K562 (cell line): ENCODE measurements around the gene AKAP6. TPM values are rescaled to one million over a fixed set of nuclear protein-coding genes. Genes with fewer than 3 reads are reported as not detected.

Experiments used
- ATAC-seq: fragments of 200-7000 bp; cut with Tn5 transposase; 3 replicates; pipeline ENCODE4 v1.9.1; 2020; ENCODE audit warnings: moderate library complexity
- BruUV-seq: library from RNA; stranded (reverse); fragments of 400-500 nt; replicated peaks from 2 replicates; lab custom pipeline; 2021; lab: Mats Ljungman, UMichigan
- CTCF ChIA-PET: fragments of 300-600 bp; formaldehyde crosslinking; extraction: SDS; loops from one replicate; lab custom pipeline; 2021; ENCODE audit warnings: low intra/inter-chr PET ratio; lab: Yijun Ruan, JAX
- POLR2A ChIA-PET: fragments of 300-600, 350-650 bp; sonication (Branson Sonifier 250); formaldehyde crosslinking; extraction: SDS; loops from one replicate; lab custom pipeline; 2021; ENCODE audit warnings: antibody characterized with exemption, inconsistent platforms; lab: Yijun Ruan, JAX
- DNase-seq, 4 experiments: peaks; one replicate each; pipeline versions ENCODE4 v3.0.0 to v3.0.0-alpha.2; 2011 to 2018; ENCODE audit warnings: low spot score in 3 of 4, mixed read lengths in 3 of 4; ENCODE audit errors: extremely low read depth in 1 of 4
- FAIRE-seq: peaks from 2 replicates; lab custom pipeline; 2011; peaks lifted over from hg19 to GRCh38; lab: Jason Lieb, UNC
- H2AFZ ChIP-seq: 2 replicates; pipeline ENCODE4 v1.6.0; 2011; ENCODE audit warnings: low read depth, low read length, control low read depth, inconsistent platforms
- H3K27ac ChIP-seq: fragments of 200-600 bp; 3 replicates; pipeline ENCODE4 v1.8.0; 2011; ENCODE audit warnings: low read depth, mild to moderate bottlenecking, control low read depth, inconsistent platforms, low read length, moderate library complexity, mixed read lengths; ENCODE audit errors: extremely low read depth
- H3K27me3 ChIP-seq, 2 experiments: fragments of 300-600 bp in 1 of 2; 2 replicates in 1 of 2; 3 replicates in 1 of 2; pipeline versions ENCODE4 v1.6.0 to v1.8.0; 2011; ENCODE audit warnings: inconsistent platforms in 2 of 2, low read length in 2 of 2, mild to moderate bottlenecking in 1 of 2, mixed read lengths in 1 of 2, moderate library complexity in 1 of 2; ENCODE audit not compliant: control insufficient read depth in 2 of 2, insufficient read depth in 2 of 2
- H3K36me3 ChIP-seq: fragments of 300-600 bp; 3 replicates; pipeline ENCODE4 v1.8.0; 2011; ENCODE audit warnings: mild to moderate bottlenecking, low read length, inconsistent platforms; ENCODE audit not compliant: control insufficient read depth, insufficient read depth
- H3K4me1 ChIP-seq, 2 experiments: fragments of 200-600 bp in 1 of 2; replicated peaks in 1 of 2; 2 replicates in 1 of 2; 3 replicates in 1 of 2; pipeline versions ENCODE4 v1.5.1 to v1.8.0; 2011; ENCODE audit warnings: inconsistent platforms in 2 of 2, low read length in 2 of 2, mild to moderate bottlenecking in 1 of 2, mixed read lengths in 1 of 2, moderate library complexity in 1 of 2; ENCODE audit not compliant: control insufficient read depth in 2 of 2, insufficient read depth in 2 of 2
- H3K4me2 ChIP-seq: 2 replicates; pipeline ENCODE4 v1.6.1; 2011; ENCODE audit warnings: low read length, control low read depth, inconsistent platforms, mixed read lengths; ENCODE audit not compliant: insufficient read depth
- H3K4me3 ChIP-seq: fragments of 200-600 bp; sonication (generic), shearing (Covaris generic); 2 replicates; pipeline ENCODE4 v1.5.1; 2016; ENCODE audit warnings: control low read depth, inconsistent platforms
- H3K79me2 ChIP-seq: fragments of 200-600 bp; 3 replicates; pipeline ENCODE4 v1.8.0; 2011; ENCODE audit warnings: low read length, inconsistent platforms; ENCODE audit not compliant: control insufficient read depth, insufficient read depth
- H3K9ac ChIP-seq, 2 experiments: 2 replicates each; pipeline versions ENCODE4 v1.6.0 to v1.6.1; 2011; ENCODE audit warnings: low read depth in 2 of 2, low read length in 2 of 2, control low read depth in 1 of 2, inconsistent platforms in 1 of 2, mild to moderate bottlenecking in 1 of 2, mixed read lengths in 1 of 2; ENCODE audit not compliant: insufficient read depth in 1 of 2
- H3K9me1 ChIP-seq: one replicate; pipeline ENCODE4 v1.6.0; 2011; ENCODE audit warnings: inconsistent platforms, mild to moderate bottlenecking, low read length, moderate library complexity; ENCODE audit not compliant: control insufficient read depth, insufficient read depth
- H3K9me3 ChIP-seq: replicated peaks from 2 replicates; pipeline ENCODE4 v1.5.1; 2011; ENCODE audit warnings: low read depth, low read length, inconsistent platforms; ENCODE audit not compliant: control insufficient read depth, insufficient read depth
- H4K20me1 ChIP-seq: replicated peaks from 2 replicates; pipeline ENCODE4 v1.6.1; 2011; ENCODE audit warnings: low read length, inconsistent platforms, mixed read lengths; ENCODE audit not compliant: control insufficient read depth, insufficient read depth
- C11orf30 ChIP-seq: fragments of 450-650 bp; IDR thresholded peaks from 2 replicates; pipeline ENCODE4 v1.6.1; 2016; ENCODE audit warnings: low read depth, mild to moderate bottlenecking
- CBFB ChIP-seq: sonication (generic); formaldehyde crosslinking; IDR thresholded peaks from 2 replicates; pipeline ENCODE4 v1.4.0; 2020; ENCODE audit warnings: mild to moderate bottlenecking, missing genetic modification reagents
- HMGN3 ChIP-seq: IDR thresholded peaks from 2 replicates; pipeline ENCODE4 v1.6.1; 2011; ENCODE audit warnings: borderline replicate concordance, low read depth, mild to moderate bottlenecking, mixed read lengths, low read length; ENCODE audit not compliant: insufficient read length; ENCODE audit errors: extremely low read depth
- NFE2 ChIP-seq: IDR thresholded peaks from 2 replicates; pipeline ENCODE4 v1.6.1; 2014; ENCODE audit warnings: antibody characterized with exemption, low read depth
- NR2F6 ChIP-seq: fragments of 450-650 bp; formaldehyde crosslinking; IDR thresholded peaks from 2 replicates; pipeline ENCODE4 v1.4.0; 2020; ENCODE audit warnings: mild to moderate bottlenecking
- PCBP1 ChIP-seq: fragments of 200-400 bp; formaldehyde crosslinking; IDR thresholded peaks from 2 replicates; pipeline ENCODE4 v1.6.1; 2018; ENCODE audit warnings: mild to moderate bottlenecking, low read depth, low read length; ENCODE audit not compliant: poor library complexity, severe bottlenecking
- SMC3 ChIP-seq: conservative IDR thresholded peaks from 2 replicates; pipeline ENCODE4 v1.6.1; 2011; ENCODE audit warnings: low read depth, low read length, improper control_type of control experiment; ENCODE audit not compliant: insufficient read depth
- SNRNP70 ChIP-seq: fragments of 200-400 bp; formaldehyde crosslinking; optimal IDR thresholded peaks from 2 replicates; pipeline ENCODE3; 2017; ENCODE audit warnings: low read depth, low read length
- TAF7 ChIP-seq: fragments of 450-650 bp; IDR thresholded peaks from 2 replicates; pipeline ENCODE4 v1.6.1; 2016; ENCODE audit warnings: missing genetic modification characterization, missing compliant biosample characterization
- TFAM ChIP-seq: fragments of 250-450 bp; sonication (Bioruptor Pico); conservative IDR thresholded peaks from 2 replicates; pipeline ENCODE4 v1.5.0; 2021; ENCODE audit warnings: mild to moderate bottlenecking, moderate library complexity
- ZNF217 ChIP-seq: sonication (generic); formaldehyde crosslinking; IDR thresholded peaks from 2 replicates; pipeline ENCODE4 v1.8.0; 2022; ENCODE audit warnings: mild to moderate bottlenecking, missing genetic modification reagents
- ZNF263 ChIP-seq: sonication (generic); formaldehyde crosslinking; IDR thresholded peaks from 2 replicates; pipeline ENCODE4 v1.8.0; 2022; ENCODE audit warnings: mild to moderate bottlenecking, missing genetic modification reagents, borderline replicate concordance
- ZNF764 ChIP-seq: fragments of 250-450 bp; sonication (Bioruptor Pico); IDR thresholded peaks from 2 replicates; pipeline ENCODE4 v1.4.0; 2020; ENCODE audit warnings: low read depth, mild to moderate bottlenecking, moderate library complexity
- WGBS: fragments of 100-300 bp; shearing (Covaris generic); methylation state at CpG from one replicate; pipeline ENCODE4 v1.1.6; 2016; ENCODE audit warnings: low coverage, mixed read lengths; ENCODE audit not compliant: insufficient coverage; ENCODE audit errors: missing lambda C conversion rate; 5-methylcytosine and 5-hydroxymethylcytosine counted together
- in situ Hi-C: fragments of 300-500 bp; cut with MboI; formaldehyde crosslinking; loops from 4 replicates; pipeline ENCODE4 v1.15.0; 2018; ENCODE audit warnings: inconsistent platforms, mixed read lengths
- intact Hi-C: fragments of 100-400 bp; cut with micrococcal nuclease; formaldehyde crosslinking; loops from 2 replicates; pipeline ENCODE4 v1.14.2; 2022
- polyA plus RNA-seq, 8 experiments: library from polyadenylated mRNA; depleted of rRNA in 4 of 8; stranded (reverse) in 5 of 8; unstranded in 3 of 8; fragments of >200 nt; fragmentation: Nextera tagmentation in 2 of 8; fragmentation: Illumina TruSeq in 1 of 8; extraction: Ambion mirVana in 2 of 8; extraction: Trizol in 1 of 8; gene quantifications; 2 replicates each; pipeline versions ENCODE4 v1.2.1 to v1.2.3, GENCODE V29; 2011 to 2014; ENCODE audit warnings: inconsistent platforms in 1 of 8, missing spikeins in 1 of 8
- total RNA-seq, 7 experiments: library from RNA; depleted of rRNA in 6 of 7; stranded (reverse); fragments of >200 nt in 6 of 7; fragmentation: Illumina TruSeq in 2 of 7; extraction: Trizol in 2 of 7; gene quantifications; 2 replicates each; pipeline versions ENCODE4 v1.2.1 to v1.2.3, GENCODE V29; 2011 to 2021; ENCODE audit warnings: low replicate concordance in 1 of 7
- TF ChIP-seq, protein P1 (sequence below): fragments of 250-450 bp; sonication (Bioruptor Pico); IDR thresholded peaks from 2 replicates; pipeline ENCODE4 v1.5.0; 2022; ENCODE audit warnings: mild to moderate bottlenecking
- TF ChIP-seq, protein P2 (sequence below), 2 experiments: fragments of 150-350 bp in 1 of 2; IDR thresholded peaks; 2 replicates each; pipeline ENCODE4 v1.6.1; 2012 to 2016; ENCODE audit warnings: low read depth in 2 of 2, low read length in 2 of 2, mild to moderate bottlenecking in 1 of 2, moderate library complexity in 1 of 2

The AKAP6 gene
- total and polyA plus RNA-seq, 9 of the 15 experiments (the other 6 are each of a cell fraction or from before 2014, with no cell fraction given) = 0.03 to 1.7 (median 0.48) TPM

DNA sequence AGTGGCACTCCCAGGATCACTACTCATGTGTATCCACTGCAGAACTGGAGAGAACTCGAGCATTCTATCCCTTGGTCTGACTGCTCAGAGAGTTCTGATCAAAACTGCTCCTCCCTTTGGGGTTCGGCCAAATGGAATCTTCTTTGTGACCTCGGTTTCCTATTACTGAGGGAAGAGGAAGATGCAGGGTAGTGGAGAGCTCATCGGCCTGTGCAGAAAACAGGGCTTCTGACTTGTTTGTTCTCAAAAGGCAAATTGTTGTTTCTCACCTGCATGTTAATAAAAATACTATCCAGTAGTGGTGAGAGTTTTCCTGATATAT, 17.1 kb upstream of the AKAP6 start:
- intact Hi-C loops (no loop called here), in situ Hi-C loops (no loop called here)
- H3K9me1 ChIP-seq = no peaks in the 10 kb centered on the region
- FAIRE-seq = no peak
- no peak overlapping the region for H3K4me2 ChIP-seq
- no peaks in the 10 kb centered on the region for H3K36me3 ChIP-seq
- no peaks in the 10 kb centered on the region for H3K27me3 ChIP-seq
- no peak overlapping the region for H3K9ac ChIP-seq
- CTCF ChIA-PET = no interaction called here
- no peak for ATAC-seq
- no peak for DNase-seq
- WGBS = 13% methylated on average over 3 of the region's 4 CpGs
- POLR2A ChIA-PET = no interaction called here
- no peaks in the 10 kb centered on the region for H3K9me3 ChIP-seq
- H3K4me3 ChIP-seq = no peak overlapping the region
- no peaks in the 10 kb centered on the region for H3K79me2 ChIP-seq
- H2AFZ ChIP-seq = no peak overlapping the region
- no peak overlapping the region for H3K27ac ChIP-seq
- no TSS peak for BruUV-seq
- H3K4me1 ChIP-seq = no peaks in the 10 kb centered on the region
- no peaks in the 10 kb centered on the region for H4K20me1 ChIP-seq
- no peak for TF ChIP-seq SMC3
- no peak for TF ChIP-seq ZNF263
- TF ChIP-seq ZNF764 (CRISPR knock-in tag) = no peak
- TF ChIP-seq C11orf30 = no peak
- TF ChIP-seq SNRNP70 = no peak
- no peak for TF ChIP-seq NFE2
- no peak for TF ChIP-seq PCBP1
- TF ChIP-seq, protein P1, sequence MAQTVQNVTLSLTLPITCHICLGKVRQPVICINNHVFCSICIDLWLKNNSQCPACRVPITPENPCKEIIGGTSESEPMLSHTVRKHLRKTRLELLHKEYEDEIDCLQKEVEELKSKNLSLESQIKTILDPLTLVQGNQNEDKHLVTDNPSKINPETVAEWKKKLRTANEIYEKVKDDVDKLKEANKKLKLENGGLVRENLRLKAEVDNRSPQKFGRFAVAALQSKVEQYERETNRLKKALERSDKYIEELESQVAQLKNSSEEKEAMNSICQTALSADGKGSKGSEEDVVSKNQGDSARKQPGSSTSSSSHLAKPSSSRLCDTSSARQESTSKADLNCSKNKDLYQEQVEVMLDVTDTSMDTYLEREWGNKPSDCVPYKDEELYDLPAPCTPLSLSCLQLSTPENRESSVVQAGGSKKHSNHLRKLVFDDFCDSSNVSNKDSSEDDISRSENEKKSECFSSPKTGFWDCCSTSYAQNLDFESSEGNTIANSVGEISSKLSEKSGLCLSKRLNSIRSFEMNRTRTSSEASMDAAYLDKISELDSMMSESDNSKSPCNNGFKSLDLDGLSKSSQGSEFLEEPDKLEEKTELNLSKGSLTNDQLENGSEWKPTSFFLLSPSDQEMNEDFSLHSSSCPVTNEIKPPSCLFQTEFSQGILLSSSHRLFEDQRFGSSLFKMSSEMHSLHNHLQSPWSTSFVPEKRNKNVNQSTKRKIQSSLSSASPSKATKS (CRISPR knock-in tag) = no peak
- TF ChIP-seq CBFB (CRISPR knock-in tag) = no peak
- no peak for TF ChIP-seq ZNF217 (CRISPR knock-in tag)
- TF ChIP-seq, protein P2, sequence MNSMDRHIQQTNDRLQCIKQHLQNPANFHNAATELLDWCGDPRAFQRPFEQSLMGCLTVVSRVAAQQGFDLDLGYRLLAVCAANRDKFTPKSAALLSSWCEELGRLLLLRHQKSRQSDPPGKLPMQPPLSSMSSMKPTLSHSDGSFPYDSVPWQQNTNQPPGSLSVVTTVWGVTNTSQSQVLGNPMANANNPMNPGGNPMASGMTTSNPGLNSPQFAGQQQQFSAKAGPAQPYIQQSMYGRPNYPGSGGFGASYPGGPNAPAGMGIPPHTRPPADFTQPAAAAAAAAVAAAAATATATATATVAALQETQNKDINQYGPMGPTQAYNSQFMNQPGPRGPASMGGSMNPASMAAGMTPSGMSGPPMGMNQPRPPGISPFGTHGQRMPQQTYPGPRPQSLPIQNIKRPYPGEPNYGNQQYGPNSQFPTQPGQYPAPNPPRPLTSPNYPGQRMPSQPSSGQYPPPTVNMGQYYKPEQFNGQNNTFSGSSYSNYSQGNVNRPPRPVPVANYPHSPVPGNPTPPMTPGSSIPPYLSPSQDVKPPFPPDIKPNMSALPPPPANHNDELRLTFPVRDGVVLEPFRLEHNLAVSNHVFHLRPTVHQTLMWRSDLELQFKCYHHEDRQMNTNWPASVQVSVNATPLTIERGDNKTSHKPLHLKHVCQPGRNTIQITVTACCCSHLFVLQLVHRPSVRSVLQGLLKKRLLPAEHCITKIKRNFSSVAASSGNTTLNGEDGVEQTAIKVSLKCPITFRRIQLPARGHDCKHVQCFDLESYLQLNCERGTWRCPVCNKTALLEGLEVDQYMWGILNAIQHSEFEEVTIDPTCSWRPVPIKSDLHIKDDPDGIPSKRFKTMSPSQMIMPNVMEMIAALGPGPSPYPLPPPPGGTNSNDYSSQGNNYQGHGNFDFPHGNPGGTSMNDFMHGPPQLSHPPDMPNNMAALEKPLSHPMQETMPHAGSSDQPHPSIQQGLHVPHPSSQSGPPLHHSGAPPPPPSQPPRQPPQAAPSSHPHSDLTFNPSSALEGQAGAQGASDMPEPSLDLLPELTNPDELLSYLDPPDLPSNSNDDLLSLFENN (IDR thresholded peaks at IDR 0.05; ENCODE audit: low read depth in 2 of 2, low read length in 2 of 2) = no peak
- no peak for TF ChIP-seq NR2F6
- TF ChIP-seq TAF7 = no peak
- no peak for TF ChIP-seq TFAM (CRISPR knock-in tag)
- TF ChIP-seq HMGN3 = no peak
